ENCODE results near the gene RARA.

DNA sequence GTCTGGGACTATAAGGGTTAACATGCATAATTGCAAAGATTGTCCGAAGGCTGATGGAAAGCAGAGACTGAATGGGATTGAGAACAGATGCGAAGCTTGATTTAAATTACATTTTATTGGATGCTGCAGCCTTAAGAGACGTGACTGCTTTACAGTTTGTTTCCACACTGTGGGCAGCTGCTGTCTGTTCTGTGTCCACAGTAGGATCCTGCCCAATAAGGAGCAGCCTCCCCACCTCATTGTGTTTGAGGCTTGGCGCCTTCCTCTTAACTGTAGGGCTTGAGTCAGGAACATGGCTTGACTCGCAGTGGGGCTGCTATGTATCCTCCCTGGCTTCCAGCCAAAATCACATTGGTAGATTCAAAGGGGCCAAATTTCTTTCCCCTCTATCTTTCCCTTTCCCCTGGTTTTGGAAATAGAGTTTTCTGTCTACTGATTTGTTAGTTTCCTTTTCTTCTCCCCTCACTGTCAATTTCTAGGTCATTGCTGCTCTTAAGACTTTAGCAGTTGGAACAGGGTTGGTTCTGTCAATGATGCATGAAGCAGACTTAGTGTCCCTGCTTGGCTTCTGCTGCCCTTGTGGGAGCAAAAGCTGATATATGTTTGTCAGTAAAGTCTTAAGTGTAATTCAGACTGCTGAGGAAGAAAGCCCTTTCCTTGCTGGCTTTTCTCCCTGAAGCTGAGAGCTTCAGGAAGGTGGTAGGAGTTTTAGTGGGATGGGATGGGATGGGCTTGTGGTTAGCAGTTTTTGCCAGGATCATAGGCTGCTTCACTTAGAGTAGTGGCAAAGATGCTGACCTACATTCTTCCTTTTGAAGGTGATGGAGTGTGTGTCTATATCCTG is 5.0 kb upstream of the RARA start:
- TF ChIP-seq POLR2AphosphoS5 (IDR thresholded peaks at IDR 0.05): no peak
- TF ChIP-seq POLR2A (IDR thresholded peaks at IDR 0.05): no peak

Data from upper lobe of left lung (tissue), 4 donors.